ELF-1 (cell line): ENCODE measurements around the gene CRYAB.
"Not testable (repeated sequence)": the region's sequence is repeated elsewhere in the genome, so short reads cannot be mapped to it uniquely, and the experiment has no call there.

Experiments used
- DNase-seq: peaks from one replicate; pipeline ENCODE4 v3.0.0-alpha.2; 2016; ENCODE audit warnings: low read depth, low spot score

Gene CRYAB

DNA sequence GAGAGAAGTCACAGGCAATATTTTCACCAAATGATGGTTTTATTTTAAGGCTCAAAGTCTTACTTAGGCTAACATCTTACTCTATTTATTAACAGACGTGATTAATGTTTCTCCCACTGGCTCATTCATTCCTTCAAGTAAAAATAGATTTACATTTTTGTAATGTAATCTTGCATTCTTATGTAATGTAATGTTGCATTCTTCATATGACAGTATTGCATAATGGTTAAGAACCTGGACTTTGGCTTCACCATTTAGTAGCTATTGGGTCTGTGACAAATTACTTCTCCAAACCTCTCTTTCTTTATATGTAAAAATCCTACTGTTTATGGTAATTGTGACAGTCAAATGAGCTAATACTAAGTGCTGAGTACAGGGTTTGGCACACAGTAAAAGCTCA lies 22.3 kb upstream of the CRYAB start:
- no peak for DNase-seq

DNA sequence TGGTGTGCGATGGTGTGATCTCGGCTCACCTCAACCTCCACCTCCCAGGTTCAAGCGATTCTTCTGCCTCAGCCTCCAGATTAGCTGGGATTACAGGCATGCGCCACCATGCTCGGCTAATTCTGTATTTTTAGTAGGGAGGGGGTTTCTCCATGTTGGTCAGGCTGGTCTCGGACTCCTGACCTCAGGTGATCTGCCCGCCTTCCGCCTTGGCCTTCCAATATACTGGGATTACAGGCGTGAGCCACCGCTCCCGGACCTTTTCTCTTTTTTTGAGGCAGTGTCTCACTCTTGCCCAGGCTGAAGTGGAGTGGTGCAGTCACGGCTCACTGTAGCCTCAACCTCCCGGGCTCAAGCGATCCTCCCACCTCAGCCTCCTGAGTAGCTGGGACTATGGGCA lies 21.6 kb upstream of the CRYAB start:
- not testable (repeated sequence) for DNase-seq

DNA sequence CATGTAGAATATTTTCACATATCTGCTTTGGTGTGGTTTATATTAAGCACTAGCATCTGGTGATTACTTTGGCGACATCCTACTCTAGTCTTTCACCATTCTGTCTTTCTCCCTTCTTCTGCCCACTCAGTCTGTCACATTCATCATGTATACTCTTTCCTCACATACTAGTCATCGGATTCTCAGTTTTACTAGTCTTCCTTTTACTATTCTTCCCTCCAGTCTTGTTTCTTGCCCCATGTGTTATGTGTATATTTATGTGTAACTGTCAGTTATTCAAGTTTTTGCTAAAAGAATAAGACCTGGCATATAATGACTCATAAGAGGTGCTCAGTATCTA lies 21.0 kb upstream of the CRYAB start:
- no peak for DNase-seq

DNA sequence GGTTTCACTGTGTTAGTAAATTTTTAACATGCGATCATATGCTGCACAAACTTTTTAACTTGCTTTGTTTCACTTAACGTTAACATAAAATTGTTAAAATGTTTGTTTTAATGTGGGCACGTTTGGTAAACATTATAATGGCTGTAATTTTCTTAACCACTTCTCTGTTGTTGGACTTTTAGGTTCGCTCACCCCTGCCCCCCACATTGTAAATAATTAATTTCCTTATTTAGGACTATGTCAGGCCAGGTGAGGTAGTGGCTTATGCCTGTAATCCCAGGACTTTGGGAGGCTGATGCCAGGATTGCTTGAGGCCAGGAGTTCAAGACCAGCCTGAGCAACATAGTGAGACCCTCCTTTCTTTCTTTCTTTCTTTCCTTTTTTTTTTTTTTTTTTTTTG lies 18.9 kb upstream of the CRYAB start:
- DNase-seq, result no peak

DNA sequence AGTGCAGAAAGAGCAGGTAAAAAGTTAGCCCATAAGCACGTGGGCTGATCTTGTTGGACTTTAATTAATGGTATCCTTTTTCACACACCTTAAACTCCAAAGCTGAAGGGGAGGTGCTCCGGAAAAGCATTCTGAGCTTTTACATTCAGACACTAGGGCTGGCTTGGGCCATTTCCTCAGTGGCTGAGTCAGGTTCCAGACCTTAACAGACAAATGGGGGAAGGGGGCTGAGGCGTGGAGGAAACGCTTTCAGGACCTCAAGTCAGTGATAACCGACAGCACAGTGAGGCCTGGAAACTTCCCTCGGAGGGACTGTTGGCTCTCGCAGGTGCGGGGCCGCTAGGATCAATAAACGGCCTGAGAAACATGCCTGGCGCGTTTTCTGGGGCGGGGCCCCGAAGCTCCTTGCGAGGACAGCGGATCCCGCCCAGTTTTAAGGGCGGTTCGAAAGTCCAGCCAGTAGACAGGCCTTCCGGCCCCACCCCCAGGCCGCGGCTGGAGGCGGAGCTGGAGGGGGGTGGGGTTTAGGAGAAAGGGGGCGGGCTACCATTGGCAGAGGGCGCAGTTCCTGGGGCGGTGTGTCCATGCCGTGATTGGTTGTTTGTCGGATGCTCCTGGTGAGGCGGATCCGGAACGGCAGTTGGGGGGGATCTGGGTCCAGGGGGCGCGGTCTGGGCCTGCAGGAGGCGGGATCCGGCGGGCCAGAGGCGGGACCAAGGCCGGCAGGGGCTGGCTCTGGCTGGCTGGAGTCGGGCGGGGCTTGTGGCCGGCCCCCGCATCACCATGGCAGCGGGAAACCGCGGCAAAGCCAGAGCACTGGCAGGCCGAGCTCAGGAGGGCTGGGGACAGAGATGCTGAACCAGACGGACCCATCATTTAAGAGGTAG lies 15.2 kb upstream of the CRYAB start:
- DNase-seq, result peak; percentile 98

DNA sequence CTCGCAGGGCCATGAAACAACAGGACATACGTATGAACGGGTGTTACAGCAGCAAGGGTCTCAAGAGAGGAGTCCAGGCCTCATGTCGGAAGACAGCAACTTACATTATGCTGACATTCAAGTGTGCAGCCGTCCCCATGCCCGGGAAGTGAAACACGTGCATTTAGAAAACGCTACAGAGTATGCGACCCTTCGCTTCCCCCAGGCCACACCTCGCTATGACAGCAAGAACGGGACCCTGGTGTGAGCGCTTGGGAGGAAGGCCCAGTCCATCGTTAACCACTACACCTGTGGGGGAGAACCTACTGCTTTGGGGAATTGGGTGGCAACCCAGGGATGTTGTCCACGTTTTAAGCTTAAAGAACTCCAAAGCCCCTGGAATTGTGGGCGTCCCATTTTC lies 14.4 kb upstream of the CRYAB start:
- DNase-seq, result no peak

DNA sequence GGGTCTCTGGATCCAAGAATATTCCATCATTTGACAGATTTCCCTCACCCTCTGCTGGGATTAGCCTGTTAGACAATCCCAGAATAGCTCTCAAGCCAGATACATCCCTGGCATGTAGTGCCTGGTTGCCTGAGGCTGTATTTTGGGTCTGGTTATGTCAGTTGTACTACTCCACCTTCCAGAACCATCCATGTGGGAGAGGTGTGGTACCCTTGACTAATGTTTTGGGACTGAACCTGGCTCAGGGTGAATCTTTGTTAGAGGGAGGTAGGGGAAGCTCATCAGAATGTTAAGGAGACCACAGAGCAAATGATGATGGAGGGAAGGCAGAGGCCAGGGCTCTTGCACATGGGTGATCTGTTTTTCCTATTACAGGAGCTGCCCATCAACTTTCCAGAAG lies 12.4 kb upstream of the CRYAB start:
- DNase-seq, result no peak

DNA sequence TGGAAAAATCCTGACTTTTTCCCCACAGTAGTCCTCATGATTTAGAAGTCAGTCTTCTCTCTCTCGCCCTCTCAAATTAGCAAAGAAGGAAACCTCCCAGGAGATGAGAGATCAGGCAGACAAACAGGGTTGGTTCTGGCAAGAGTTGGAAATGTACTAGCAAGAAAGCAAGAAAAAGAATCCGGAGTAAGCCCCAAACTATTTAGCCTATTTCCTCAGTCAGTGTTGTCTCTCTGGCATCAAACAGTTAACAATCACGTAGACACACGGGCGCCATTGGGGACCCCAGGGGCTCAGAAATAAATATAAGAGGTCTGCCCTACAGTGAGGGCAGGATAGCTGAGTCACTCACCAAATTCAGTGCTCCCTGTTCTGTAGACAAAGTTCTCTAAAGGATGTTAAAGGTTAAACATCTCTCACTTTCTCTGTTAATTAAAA lies 11.8 kb upstream of the CRYAB start:
- no peak for DNase-seq

DNA sequence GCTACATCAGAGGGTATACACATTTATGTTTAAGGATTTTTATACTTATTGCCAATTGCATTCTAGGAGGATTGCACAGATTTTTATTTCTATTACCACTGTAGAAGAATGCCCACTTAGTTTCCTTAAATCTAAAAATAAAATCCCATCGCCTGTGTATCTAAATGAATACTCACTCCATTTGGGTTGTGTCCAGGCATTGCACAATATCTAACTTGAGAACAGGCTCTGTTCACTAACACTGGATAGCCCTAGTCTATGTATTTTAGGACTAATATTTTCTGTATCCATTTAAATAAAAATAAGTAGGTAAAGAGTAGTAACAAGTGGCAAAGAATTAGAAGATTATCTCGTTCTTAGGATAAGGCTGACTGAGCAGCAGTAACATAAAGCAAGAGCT lies 11.2 kb upstream of the CRYAB start:
- DNase-seq, result no peak

DNA sequence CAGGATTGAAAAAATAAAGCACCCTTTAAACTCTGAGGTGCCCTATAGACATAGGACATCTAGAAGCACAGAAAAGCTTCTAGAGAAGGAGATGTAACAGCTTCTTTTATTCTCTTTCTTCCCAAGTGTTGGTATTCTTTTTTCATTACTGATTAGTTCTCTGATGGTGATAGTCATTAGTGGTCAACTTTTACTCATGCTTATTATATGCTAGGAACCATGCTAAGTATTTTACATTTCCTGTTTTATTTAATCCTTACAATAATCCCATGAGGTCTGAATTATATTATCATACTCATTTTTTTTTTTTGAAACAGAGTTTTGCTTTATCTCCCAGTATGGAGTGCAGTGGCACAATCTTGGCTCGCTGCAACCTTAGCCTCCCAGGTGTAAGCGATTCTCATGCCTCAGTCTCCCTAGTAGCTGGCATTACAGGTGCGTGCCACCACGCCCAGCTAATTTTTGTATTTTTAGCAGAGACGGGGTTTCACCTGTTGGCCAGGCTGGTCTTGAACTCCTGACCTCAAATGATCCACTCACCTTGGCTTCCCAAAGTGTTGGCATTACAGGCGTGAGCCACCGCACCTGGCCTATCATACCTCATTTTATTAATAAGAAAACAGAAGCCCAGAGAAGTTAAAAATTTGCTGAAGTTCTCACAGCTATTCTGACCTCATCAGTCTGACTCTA lies 10.1 kb upstream of the CRYAB start:
- DNase-seq, result no peak

DNA sequence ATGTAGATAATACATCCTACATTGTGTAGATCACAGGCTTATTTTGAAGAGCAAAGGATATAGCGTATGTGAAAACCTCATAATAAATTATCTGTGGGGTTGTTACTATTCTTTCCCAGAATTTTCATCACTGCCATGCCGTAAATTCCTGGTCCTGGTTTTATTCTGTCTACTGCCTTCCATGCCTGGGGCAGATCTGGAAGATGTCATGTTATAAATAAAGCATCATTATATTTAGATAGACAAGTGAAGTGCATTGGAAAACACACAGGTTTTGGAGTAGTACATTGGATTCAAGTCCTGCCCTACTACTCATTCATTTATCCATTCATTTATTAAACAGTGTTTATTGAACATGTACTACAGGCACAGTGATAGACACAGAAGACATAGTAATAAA lies 9.3 kb upstream of the CRYAB start:
- no peak for DNase-seq

DNA sequence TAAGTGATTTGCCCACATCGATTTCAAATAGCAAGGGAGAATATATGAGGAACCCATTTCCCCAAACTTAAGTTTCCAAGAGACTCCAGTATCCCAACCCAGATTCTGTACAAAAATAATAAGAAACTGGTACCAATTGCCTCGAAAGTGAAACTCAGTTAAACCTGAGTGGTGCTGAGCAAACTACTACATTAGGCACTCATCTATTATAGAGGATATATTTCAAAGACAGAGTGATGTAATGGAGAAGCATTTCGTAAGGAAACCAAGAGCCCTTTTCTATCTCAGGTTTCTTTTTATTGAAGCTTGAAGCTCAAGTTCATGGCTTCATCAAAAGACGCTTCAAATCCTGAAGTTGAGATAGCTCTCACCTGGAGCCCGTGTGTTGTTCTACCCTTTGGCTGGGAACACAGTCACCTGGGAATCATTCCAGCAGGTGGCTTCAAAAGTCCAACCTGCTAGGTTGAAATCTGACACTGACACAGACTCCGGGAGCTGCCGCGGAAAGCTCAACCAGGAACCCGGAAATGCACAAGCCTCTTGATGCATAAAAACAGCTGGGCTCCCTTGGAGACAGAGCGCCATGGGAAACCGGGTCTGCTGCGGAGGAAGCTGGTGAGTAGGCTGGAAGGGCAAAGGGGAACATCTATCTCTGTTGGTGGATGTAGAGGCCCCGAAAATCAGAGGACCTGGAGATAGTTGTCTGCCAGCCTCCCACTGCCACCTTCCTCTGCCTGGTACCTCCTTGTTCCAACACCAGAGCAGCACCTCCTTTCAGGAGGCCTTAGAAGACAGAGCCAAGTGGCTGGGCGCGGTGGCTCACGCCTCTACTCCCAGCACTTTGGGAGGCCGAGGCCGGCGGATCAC lies 7.1 kb upstream of the CRYAB start, which contains the start of gene C11orf52:
Gene C11orf52, plus strand, starts transcription at position 524 of the 867 bp plus-strand sequence. Its CDS starts 60 bp downstream, at position 584.
- DNase-seq, result peak; percentile 91

DNA sequence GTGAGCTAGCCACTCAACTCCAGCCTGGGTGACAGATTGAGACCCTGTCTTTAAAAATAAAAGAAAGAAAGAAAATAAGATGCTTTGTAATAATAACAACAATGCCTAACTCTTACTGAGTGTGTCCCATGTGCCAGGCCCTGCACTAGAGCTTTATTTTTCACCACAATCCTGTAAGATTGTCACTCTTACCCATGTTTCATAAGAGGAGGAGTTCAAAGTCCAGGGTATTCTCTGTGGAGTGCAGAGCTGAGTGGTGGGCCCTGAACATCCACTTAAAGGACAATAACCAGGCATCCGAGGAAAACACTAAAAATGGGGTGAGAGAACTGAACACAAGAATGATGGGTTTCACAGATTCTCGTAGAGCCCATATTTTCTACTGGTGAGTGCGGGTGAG lies 6.2 kb upstream of the CRYAB start:
- no peak for DNase-seq

DNA sequence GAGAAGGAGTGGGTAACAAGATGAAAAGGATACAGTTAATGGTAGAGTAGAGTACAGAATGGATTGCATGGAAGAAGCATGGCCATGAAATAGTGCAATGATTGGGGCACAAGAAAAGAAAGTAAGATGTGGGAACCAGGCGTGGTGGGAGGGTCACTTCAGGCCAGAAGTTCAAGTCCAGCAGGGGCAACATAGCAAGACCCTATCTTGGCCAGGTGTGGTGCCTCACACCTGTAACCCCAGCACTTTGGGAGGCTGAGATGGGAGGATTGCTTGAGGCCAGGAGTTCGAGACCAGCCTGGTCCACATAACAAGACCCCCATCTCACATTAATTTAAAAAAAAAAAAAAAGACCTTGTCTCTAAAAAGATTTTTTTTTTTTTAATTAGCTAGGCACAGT lies 5.7 kb upstream of the CRYAB start:
- no peak for DNase-seq

DNA sequence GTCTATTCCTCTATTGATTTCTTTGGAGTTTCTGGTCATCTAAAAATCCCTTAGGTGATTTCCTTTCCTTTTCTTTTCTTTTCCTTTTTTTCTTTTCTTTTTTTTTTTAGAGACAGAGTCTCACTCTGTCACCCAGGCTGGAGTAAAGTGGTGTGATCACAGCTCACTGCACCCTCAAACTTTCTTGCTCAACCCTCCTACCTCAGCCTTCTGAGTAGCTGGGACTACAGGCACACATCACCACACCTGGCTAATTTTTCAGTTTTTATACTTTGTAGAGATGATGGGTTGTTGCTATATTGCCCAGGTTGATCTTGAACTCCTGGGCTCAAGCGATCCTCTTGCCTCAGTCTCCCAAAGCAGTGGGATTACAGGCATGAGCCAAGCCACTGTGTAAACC lies 5.2 kb upstream of the CRYAB start:
- DNase-seq, result no peak

DNA sequence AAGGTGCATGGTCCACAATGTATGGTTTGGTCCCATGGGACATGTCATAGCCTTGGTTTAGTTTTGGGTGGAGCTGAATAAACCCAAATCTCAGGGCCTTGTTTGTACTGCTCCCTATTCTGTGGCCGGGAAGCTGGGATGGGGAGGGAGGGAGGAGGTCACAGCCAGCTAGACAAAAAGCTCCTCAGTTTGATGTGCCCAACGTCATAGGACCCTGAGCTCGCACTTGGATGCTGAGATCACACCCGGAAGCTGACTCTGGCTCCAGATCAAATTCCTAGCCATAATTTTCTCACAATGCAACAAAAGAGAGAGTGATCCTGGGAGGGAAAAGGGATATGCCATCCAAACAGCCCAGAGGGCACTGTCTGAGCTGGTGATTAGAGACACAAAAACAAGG lies 2.4 kb upstream of the CRYAB start:
- DNase-seq, result no peak

DNA sequence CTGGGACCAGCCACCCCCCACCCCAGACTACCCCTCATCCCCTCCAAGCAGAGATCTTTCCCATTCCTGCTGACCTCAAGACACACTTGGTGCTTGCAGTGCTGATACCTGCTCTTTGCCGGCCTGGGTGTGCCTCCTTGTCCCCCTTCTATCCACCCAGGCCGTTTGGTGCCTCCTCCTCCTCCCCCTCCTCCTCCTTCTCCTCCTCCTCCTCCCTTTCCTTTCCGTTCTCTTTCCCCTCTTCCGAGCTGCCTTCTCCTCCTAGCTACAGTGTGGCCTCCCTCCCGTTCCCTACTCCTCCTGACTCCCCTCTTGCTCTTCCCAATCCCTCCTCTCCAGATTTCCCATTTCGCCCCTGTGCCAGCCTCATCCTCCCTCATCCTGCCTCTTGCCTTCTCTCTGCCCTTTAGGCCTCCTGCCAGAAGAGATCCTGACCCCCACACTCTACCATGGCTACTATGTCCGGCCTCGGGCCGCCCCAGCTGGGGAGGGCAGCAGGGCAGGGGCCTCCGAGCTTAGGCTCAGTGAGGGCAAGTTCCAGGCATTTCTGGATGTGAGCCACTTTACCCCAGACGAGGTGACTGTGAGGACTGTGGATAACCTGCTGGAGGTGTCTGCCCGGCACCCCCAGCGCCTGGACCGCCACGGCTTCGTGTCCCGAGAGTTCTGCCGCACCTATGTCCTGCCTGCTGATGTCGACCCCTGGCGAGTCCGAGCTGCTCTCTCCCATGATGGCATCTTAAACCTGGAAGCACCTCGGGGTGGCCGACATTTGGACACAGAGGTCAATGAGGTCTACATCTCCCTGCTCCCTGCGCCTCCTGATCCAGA lies 1.7 kb upstream of the CRYAB start:
- DNase-seq, result no peak

DNA sequence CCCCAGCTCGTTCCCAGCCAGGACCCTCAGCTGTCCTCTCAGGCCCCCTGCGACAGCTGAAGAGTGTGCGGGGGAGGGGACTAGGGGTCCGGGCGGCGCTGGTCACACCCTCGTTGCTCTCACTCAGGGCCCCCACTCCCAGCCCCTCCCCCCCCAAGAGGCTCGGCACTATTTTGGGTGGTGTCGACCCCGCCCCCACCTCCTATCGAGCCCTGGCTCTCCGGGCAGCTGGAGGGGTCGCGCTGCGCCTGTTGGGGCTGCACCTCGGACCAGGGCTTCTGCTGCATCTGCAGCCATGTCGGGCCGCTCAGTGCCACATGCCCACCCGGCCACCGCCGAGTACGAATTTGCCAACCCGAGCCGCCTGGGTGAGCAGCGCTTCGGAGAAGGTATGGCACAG lies 965 bp upstream of the CRYAB start, which contains the start of gene HSPB2:
Gene HSPB2, plus strand, starts transcription at position 200 of the 400 bp plus-strand sequence. Its CDS starts 96 bp downstream, at position 296.
- DNase-seq, result no peak

DNA sequence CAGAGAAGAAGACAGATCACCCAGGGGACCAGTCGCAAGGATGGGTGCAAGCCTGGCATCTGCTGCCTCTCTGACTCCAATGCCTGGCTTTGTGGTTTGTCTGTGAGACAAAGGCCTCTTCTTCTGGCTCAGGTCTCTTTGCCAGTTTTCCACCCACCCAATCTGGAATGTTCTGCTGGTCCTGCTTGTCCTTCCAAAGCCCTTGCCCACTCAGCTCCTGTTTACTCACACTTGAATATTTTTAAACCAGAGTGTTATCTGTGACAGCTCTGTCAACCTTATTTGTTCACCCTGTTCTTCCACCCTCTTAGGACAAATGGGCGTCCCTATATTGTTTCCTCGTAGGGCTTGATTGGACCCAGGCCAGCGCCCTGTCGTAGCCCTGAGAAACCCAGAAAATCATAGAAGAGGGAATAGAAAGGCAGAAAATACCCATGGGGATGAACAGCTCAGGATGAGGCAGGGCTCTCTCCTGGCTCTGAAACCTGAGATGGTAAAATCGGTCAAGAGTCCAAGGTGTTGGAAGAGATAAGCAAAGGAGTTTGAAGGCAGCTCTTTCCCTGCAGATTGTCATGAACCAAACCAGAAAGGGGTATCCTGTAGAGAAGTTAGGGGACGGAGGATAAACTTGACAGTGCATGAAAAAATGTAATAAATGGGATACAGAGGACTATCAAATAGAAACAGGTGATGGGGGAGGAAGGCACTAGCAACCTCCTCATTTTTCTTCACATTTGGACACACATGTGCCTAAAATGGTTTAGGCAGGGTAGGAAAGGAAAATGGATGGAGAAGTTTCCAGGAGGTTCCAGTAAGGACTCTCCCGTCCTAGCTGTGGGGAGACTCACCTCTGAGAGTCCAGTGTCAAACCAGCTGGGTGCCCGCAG lies 651 bp downstream of the CRYAB start:
- no peak for DNase-seq

DNA sequence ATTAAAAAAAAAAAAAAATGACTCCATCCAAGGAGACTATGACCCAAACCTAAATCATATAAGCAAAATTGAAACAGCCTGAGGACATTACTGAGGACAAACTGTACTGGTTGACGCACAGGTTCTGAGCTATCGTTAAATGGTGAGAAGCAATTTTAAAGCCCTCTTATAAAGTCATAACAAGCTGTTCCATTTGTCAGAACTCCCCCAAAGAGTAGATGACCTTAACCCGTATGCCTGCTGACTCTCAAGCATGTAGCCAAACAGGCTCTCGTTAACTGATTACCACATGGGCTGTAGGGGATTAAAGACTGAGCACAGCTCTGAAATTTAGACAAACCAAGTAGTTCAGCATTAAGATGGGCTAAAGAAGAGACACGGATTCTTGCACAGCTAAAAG lies 2.2 kb downstream of the CRYAB start:
- no peak for DNase-seq
